Measurements from ENCODE around the gene THSD4. TPM values are rescaled to one million over a fixed set of nuclear protein-coding genes. Genes with fewer than 3 reads are reported as not detected.

Gene THSD4
- total and polyA plus RNA-seq, 9 of the 15 experiments (the other 6 are each of a cell fraction or from before 2014, with no cell fraction given): 0.04 TPM; not detected in 5

DNA sequence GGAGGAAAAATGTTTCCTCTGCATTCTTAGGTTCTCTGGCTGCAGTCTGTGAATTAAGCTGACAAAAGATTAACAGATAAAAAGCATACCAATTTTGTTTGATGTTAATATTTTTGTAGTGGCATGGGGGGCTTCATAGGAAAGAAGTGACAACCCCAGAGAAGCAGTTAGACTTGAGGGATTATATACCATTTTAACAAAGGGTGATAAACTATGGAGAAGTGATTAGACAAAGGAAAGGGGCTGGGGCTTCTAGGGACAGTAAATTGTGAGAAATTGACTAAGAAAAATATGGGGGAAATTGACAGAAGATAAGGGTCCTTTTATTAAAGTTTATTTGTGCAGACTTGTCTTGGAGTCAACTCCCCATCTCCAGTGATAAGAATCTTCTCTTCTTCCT, 639.4 kb downstream of the THSD4 start:
- H3K9me3 ChIP-seq (replicated peaks; ENCODE audit: control insufficient read depth, insufficient read depth, low read depth, low read length): no peaks in the 10 kb centered on the region
- in situ Hi-C loops (cut with MboI): no loop called here
- DNase-seq (ENCODE audit: extremely low read depth in 1 of 4, low spot score in 3 of 4) (no peak), ATAC-seq (no peak), FAIRE-seq (no peak)
- no peaks in the 10 kb centered on the region for H4K20me1 ChIP-seq (replicated peaks; ENCODE audit: control insufficient read depth, insufficient read depth, low read length)
- H3K9ac ChIP-seq (ENCODE audit: insufficient read depth in 1 of 2, low read depth in 2 of 2, low read length in 2 of 2): no peak overlapping the region
- ChIA-PET CTCF (ENCODE audit: low intra/inter-chr PET ratio) (no interaction called here), POLR2A (no interaction called here)
- no peak overlapping the region for H3K27ac ChIP-seq (ENCODE audit: extremely low read depth, low read depth, low read length)
- TF ChIP-seq, protein P1, sequence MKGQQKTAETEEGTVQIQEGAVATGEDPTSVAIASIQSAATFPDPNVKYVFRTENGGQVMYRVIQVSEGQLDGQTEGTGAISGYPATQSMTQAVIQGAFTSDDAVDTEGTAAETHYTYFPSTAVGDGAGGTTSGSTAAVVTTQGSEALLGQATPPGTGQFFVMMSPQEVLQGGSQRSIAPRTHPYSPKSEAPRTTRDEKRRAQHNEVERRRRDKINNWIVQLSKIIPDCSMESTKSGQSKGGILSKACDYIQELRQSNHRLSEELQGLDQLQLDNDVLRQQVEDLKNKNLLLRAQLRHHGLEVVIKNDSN (CRISPR knock-in tag; IDR thresholded peaks at IDR 0.05): no peak
- TF ChIP-seq, protein P2, sequence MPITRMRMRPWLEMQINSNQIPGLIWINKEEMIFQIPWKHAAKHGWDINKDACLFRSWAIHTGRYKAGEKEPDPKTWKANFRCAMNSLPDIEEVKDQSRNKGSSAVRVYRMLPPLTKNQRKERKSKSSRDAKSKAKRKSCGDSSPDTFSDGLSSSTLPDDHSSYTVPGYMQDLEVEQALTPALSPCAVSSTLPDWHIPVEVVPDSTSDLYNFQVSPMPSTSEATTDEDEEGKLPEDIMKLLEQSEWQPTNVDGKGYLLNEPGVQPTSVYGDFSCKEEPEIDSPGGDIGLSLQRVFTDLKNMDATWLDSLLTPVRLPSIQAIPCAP (CRISPR knock-in tag; IDR thresholded peaks at IDR 0.05; ENCODE audit: borderline replicate concordance): no peak
- TF ChIP-seq NCOA1 (IDR thresholded peaks at IDR 0.05; ENCODE audit: low read depth) (no peak), ZNF134 (CRISPR knock-in tag; conservative IDR thresholded peaks at IDR 0.05) (no peak), ASH1L (IDR thresholded peaks at IDR 0.05; ENCODE audit: borderline replicate concordance, low read depth, partially characterized antibody) (no peak), SMARCA4 (IDR thresholded peaks at IDR 0.05) (no peak), HSF4 (CRISPR knock-in tag; IDR thresholded peaks at IDR 0.05; ENCODE audit: borderline replicate concordance) (no peak), ARID1B (IDR thresholded peaks at IDR 0.05) (no peak), ELF4 (CRISPR knock-in tag; IDR thresholded peaks at IDR 0.05) (no peak), ETV5 (CRISPR knock-in tag; IDR thresholded peaks at IDR 0.05; ENCODE audit: low read depth) (no peak)
- H3K4me1 ChIP-seq (replicated peaks in 1 of 2; ENCODE audit: control insufficient read depth in 2 of 2, insufficient read depth in 2 of 2, low read length in 2 of 2): no peaks in the 10 kb centered on the region
- no peaks in the 10 kb centered on the region for H3K79me2 ChIP-seq (ENCODE audit: control insufficient read depth, insufficient read depth, low read length)
- no peak overlapping the region for H3K4me2 ChIP-seq (ENCODE audit: insufficient read depth, low read length)
- H3K4me3 ChIP-seq: no peak overlapping the region
- BruUV-seq (replicated peaks): no TSS peak
- intact Hi-C loops (cut with micrococcal nuclease): no loop called here
- H3K36me3 ChIP-seq (ENCODE audit: control insufficient read depth, insufficient read depth, low read length): no peaks in the 10 kb centered on the region
- H3K27me3 ChIP-seq (ENCODE audit: control insufficient read depth in 2 of 2, insufficient read depth in 2 of 2, low read length in 2 of 2): peaks cover 0 to 11% of the 10 kb centered on the region in 2 experiments; a peak in 1 of 5 replicates
- H2AFZ ChIP-seq (ENCODE audit: low read depth, low read length): no peak overlapping the region
- H3K9me1 ChIP-seq (ENCODE audit: control insufficient read depth, insufficient read depth, low read length): no peaks in the 10 kb centered on the region
